Panc1 (cell line): ENCODE measurements around the gene SSH2.

Experiments
- POLR2AphosphoS5 ChIP-seq: IDR thresholded peaks from 2 replicates; pipeline ENCODE4 v1.6.1; 2012; ENCODE audit warnings: mild to moderate bottlenecking, low read depth, low read length, moderate library complexity
- REST ChIP-seq, 2 experiments: IDR thresholded peaks; 2 replicates each; pipeline ENCODE4 v1.6.1; 2011 to 2012; ENCODE audit warnings: low read depth in 2 of 2, control low read depth in 1 of 2, low read length in 1 of 2, mild to moderate bottlenecking in 1 of 2, moderate library complexity in 1 of 2; ENCODE audit not compliant: insufficient read depth in 1 of 2
- TF ChIP-seq, protein P1 (sequence below): fragments of 450-650 bp; IDR thresholded peaks from 2 replicates; pipeline ENCODE4 v1.5.1; 2017; ENCODE audit warnings: mild to moderate bottlenecking

DNA sequence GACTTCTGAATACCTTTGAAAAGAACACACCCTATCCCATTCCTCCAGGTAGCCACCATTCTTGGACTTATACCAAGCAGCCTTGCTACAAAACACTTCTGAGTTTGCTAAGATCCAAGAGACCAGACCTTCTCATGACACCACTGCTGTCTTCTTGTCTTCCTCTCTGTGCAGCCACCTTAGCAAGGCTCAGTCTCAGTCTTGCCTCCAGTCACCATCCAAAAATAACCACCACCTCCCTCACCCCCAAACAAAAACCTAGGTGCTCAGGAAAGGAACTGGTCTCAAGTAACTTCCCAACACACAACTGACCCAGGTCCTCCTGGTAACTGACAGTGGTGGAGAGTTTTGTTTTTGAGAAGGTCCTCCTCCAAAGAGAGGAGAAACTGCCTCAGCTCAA lies 216.4 kb downstream of the SSH2 start:
- TF ChIP-seq, protein P1, sequence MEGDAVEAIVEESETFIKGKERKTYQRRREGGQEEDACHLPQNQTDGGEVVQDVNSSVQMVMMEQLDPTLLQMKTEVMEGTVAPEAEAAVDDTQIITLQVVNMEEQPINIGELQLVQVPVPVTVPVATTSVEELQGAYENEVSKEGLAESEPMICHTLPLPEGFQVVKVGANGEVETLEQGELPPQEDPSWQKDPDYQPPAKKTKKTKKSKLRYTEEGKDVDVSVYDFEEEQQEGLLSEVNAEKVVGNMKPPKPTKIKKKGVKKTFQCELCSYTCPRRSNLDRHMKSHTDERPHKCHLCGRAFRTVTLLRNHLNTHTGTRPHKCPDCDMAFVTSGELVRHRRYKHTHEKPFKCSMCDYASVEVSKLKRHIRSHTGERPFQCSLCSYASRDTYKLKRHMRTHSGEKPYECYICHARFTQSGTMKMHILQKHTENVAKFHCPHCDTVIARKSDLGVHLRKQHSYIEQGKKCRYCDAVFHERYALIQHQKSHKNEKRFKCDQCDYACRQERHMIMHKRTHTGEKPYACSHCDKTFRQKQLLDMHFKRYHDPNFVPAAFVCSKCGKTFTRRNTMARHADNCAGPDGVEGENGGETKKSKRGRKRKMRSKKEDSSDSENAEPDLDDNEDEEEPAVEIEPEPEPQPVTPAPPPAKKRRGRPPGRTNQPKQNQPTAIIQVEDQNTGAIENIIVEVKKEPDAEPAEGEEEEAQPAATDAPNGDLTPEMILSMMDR, result no peak
- TF ChIP-seq POLR2AphosphoS5, result no peak
- TF ChIP-seq REST (IDR thresholded peaks at IDR 0.05; ENCODE audit: insufficient read depth in 1 of 2, low read depth in 2 of 2, low read length in 1 of 2), result no peak
